GM21390 (cell line): Measurements from ENCODE around the gene CCNQ.

ENCODE experiments used
- ATAC-seq: cut with Tn5 transposase; IDR thresholded peaks from one replicate; pipeline ENCODE4 v1.9.1; 2021; ENCODE audit not compliant: unreplicated experiment

The CCNQ gene

DNA sequence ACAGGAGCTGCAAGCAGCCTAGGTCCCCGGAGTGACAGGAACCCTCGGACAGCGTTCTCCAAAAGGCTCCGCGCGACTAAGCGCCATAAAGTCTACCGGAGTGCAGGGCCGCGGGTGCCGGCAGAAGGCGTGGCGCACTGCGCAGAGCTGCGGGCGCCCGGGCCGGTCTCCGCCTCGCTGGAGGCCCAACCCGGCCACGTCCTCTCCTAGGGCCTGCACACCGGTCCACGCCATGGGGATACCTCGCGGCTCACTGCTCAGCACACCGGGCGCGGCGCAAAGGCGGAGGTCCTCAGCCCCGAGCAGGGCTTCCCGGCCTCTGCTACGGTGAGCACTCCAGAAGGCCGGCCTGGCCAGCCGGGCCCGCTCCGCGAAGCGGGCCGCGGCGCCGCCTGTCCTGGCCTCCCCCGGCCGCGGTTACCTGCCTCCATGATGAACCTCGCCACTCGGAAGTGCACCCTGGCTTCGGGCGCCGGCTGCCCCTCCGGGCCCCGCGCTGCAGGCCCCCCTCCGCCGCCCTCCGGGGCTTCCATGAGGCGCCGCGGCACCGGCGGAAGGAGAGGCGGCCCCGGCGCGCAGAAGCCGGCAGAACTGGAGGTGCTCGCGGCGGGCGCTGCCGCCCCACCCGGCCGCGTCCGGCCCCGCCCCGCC is at the start of gene CCNQ:
CCNQ (minus strand) TSS at position 599 of the 651 bp plus-strand sequence; CDS start at position 533, 66 bp downstream.
- ATAC-seq: peak; percentile 58

DNA sequence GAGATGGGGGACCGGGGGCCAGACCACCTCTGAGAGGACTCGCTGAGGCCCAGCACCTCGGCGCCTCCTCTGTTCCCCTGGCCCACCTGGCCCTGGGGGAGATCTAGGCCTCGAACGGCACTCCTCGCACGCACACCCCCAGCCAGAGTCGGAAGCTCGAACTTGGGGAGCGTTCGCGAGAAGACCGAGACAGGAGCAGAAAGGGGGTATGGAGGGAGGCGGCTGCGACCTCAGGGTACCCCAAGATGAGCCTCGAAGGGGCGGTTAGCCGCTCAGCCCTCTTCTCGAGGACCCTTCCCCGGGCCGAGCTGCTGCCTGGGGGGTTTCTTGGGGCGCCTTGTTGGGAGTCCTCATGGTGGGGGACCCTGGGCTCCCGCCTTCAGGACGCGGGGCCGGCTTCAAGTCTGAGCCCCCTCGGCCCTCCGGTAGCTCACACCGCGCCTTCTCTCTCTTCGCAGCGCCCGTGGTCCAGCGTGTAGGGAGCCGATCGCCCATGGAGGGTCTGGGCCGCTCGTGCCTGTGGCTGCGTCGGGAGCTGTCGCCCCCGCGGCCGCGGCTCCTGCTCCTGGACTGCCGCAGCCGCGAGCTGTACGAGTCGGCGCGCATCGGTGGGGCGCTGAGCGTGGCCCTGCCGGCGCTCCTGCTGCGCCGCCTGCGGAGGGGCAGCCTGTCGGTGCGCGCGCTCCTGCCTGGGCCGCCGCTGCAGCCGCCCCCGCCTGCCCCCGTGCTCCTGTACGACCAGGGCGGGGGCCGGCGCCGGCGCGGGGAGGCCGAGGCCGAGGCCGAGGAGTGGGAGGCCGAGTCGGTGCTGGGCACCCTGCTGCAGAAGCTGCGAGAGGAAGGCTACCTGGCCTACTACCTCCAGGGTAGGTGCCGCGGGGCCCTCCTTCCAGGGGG is 48.8 kb upstream of the CCNQ start:
- no peak for ATAC-seq

DNA sequence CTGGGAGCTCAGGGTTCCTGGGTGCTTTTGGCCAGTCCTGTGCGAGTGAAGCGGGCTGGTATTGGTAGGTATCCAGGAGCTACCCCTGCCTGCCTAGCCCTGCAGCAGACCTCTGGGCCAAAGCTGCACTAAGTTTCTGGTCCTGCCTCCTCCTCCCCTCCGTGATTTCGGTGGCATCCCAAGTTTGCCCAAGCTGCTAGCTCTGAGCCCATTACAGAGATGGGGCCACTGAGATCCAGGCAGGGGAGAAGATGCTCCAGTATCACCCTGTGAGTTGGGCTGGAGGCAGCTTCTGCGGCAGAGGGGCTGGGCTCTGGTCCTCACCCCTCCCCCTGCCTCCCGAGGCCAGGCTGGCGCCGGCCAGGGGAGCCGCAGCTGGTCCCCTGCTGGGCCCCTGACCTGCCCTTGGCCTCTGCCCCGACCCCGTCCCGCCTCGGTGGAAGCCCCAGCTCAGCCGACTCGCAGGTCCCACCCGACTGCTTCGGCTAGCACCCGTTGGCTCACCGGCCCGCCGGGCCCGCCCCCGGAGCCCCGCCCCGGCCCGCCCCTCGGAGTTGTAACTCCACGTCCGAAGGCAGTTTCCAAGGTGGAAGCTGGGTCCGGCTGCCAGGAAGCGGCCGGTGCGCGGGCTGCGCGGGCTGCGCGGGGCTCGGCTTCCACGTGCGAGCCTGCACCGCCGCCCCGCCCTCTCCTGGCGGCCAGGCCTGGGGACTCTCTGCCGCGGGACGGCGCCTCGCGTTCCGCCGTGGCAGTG is 47.9 kb upstream of the CCNQ start, which contains the start of gene DUSP9:
DUSP9 (plus strand) TSS at position 584 of the 754 bp plus-strand sequence. CDS start 751 bp downstream, outside the sequence.
- no peak for ATAC-seq

GRCh38 chrX:153645921-153646488 is 47.1 kb upstream of the CCNQ start:
- ATAC-seq: no peak

DNA sequence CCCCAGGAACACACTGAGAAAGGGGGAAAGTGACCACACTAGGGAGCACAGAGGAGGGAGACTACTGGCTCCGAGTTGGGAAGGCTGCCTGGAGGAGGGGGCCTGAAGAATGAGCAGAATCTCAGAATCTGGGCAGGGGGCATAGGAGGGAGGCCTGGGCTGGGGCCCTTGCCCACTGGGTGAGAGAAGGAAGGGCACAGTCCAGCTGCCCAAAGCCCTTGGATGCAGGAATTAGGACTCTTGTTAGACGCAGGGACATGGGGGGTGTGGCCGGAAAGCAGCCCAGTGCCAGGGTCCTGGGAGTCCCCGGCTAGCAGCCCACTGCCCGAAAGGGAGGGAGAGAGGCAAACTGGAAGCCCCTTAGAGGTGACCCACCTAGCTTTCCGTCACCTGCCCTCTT is 46.2 kb upstream of the CCNQ start:
- ATAC-seq: no peak

- ATAC-seq: no peak
Observed at GRCh38 chrX:153644356-153645125, 45.6 kb upstream of the CCNQ start.

GRCh38 chrX:153643431-153644351 is 44.8 kb upstream of the CCNQ start:
- no peak for ATAC-seq

DNA sequence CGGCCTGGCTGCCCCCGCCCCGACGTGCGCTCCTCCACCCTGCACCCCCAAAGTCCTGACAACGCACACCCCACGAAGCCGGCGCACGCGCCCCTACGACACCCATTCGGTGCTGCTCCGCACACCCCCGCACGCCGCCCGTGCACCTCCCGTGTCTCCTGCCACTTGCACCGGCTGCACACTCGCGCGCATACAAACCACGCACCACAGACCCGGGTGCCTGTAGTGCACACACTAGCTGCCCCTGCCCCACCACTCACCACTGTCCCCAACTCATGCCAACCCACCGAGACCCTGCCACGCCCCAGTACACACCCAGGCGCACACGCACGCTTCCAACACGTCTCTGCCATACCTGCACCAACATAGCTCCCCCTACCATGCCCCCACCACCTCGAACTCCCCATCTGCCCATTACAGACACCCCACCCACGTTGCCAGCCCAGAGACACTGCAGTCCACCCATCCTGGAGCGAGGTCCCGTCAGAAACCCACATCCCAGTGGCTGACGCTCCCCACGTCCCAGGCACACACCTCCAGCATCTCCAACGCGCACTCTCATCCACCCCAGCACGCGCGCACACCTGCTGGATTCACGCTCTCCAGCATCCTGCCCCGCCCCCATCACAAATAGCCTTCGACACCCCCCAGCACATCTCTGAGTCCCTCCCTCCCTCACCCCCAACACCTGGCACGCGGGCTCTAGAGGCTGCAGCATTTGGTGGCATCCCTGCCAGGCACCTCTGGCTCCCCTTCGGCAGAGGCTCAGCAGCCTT is 43.9 kb upstream of the CCNQ start:
- no peak for ATAC-seq

GRCh38 chrX:153642051-153642654 is 43.2 kb upstream of the CCNQ start:
- ATAC-seq: no peak

- ATAC-seq: no peak
Observed at GRCh38 chrX:153641627-153642026, 42.7 kb upstream of the CCNQ start.

- ATAC-seq: no peak
Observed at GRCh38 chrX:153640736-153641575, 42.0 kb upstream of the CCNQ start.

- ATAC-seq: no peak
Observed at GRCh38 chrX:153640045-153640686, 41.2 kb upstream of the CCNQ start.

DNA sequence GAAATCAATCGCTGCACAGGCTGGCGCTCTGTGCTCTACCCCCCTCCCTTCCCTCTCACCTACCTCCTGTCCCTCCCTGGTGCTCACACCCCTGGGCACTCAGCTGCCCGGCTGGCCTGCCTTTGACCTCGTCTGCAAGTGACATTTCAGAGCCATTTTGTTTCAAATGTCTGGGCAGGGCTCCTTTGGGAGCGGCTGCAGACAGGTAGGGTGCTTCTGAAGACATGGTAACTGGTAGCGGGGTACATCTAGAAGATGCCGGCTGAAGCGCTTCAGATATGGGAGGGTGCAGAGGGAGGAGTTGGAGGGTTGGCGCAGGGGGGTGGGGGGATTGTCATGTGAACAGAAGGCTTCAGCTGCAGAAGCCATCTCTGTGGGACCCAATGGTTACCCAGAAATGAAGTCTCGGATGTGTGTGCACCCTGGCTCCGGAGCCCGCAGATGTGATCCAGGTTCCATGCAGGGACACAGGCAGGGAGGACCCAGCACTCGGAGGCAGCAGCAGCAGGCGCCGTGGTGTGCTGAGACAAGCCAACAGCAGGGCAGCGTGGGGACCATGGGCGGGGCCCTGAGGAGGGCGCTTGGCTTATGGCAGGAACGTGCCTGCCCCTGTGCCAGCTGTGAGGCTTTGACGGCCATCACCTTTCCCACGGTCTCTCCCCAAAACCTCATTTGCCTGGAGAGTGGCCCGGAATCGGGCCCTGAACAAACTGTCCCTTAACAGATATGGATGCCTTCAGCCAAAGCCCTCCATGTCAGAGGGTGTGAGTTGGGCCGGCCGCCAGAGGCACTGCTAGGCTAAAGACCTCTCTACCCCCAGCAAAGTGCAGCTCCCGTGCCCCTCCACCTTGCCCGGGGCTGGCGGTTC is 40.5 kb upstream of the CCNQ start:
- no peak for ATAC-seq

DNA sequence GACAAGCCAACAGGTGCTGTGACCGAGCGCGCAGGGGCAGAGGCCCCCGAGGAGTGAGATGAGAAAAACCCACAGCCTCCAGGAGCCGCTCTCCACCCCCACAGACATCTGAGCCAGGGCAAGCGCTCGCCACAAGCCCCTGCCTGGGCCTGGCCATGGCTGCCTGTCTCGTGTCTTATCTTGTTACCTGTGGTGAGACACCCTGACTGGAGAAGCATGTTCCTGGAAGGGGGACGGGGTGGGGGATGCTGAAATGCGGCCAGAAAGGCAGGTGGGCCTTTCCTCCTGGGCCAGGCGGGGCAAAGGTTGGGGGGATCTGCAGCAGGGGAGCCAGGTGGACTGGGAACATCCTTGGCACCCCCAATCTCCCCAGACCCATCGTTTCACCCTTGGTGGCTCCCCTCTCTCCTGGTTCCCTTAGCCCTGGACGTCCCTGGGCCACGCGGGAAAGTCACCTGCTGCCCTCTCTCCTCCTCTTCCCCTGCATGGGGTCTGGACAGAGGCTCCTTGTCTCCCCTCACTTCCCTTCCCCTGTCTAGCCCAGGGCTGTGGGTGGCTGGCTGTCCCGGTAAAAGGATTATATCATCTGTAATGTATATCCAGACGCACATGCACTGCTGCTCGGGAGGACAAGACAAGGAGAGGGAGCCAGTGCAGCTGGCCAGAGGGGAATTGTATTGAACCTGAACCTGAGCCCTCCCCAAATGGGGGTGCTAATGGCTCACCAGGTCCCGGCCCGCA is 39.7 kb upstream of the CCNQ start:
- ATAC-seq: no peak

- ATAC-seq: no peak
Observed at GRCh38 chrX:153638041-153638371, 39.1 kb upstream of the CCNQ start.
